Thyroid gland (tissue), 4 donors: ENCODE results near the gene TOR4A. TPM values are rescaled to one million over a fixed set of nuclear protein-coding genes. Genes with fewer than 3 reads are reported as not detected.

Experiments
- DNase-seq, 2 donors: peaks; one replicate each; pipeline ENCODE4 v3.0.0-alpha.2; 2019
- H3K27ac ChIP-seq, 3 donors: fragments of 200-600 bp; sonication (generic); 1 replicate in 2 of 3; 2 replicates in 1 of 3; pipeline ENCODE4 v1.5.1; 2016 to 2019; ENCODE audit warnings: mild to moderate bottlenecking in 1 of 3, moderate library complexity in 1 of 3
- H3K27me3 ChIP-seq: fragments of 200-600 bp; sonication (generic); one replicate; pipeline ENCODE4 v1.5.1; 2019
- H3K36me3 ChIP-seq, 2 donors: fragments of 200-600 bp; sonication (generic); one replicate each; pipeline ENCODE4 v1.5.1; 2016 to 2019
- H3K4me1 ChIP-seq, 2 donors: fragments of 200-600 bp; sonication (generic); one replicate each; pipeline ENCODE4 v1.5.1; 2017 to 2019
- H3K4me3 ChIP-seq, 3 donors: fragments of 200-600 bp; sonication (generic); replicated peaks in 1 of 3; 1 replicate in 2 of 3; 2 replicates in 1 of 3; pipeline ENCODE4 v1.5.1; 2016; ENCODE audit warnings: mild to moderate bottlenecking in 1 of 3
- H3K9me3 ChIP-seq: fragments of 200-600 bp; sonication (generic); one replicate; pipeline ENCODE4 v1.5.1; 2017
- POLR2A ChIP-seq, 2 donors: fragments of 450-650 bp; IDR thresholded peaks; one replicate each; pipeline ENCODE4 v1.6.1; 2017; ENCODE audit warnings: antibody characterized with exemption in 2 of 2, mild to moderate bottlenecking in 2 of 2, moderate library complexity in 1 of 2
- WGBS, 2 donors: methylation state at CpG; one replicate each; pipeline ENCODE4 v1.1.5; 2017; 5-methylcytosine and 5-hydroxymethylcytosine counted together
- intact Hi-C: fragments of 100-400 bp; cut with DNase I; formaldehyde crosslinking; loops from one replicate; pipeline ENCODE4 v1.15.1; 2023
- total RNA-seq, 4 donors: library from RNA; depleted of rRNA; stranded (reverse); fragments of >200 nt; gene quantifications; one replicate each; pipeline ENCODE4 v1.2.3, GENCODE V29; 2016
- TF ChIP-seq, protein P1 (sequence below), 6 experiments: fragments of 200-600 bp in 3 of 6; fragments of 450-650 bp in 3 of 6; sonication (generic) in 3 of 6; IDR thresholded peaks; one replicate each; pipeline ENCODE4 v1.5.1; 2016 to 2019; ENCODE audit warnings: antibody characterized with exemption in 6 of 6, mild to moderate bottlenecking in 2 of 6, inconsistent platforms in 1 of 6, moderate library complexity in 1 of 6

Gene TOR4A
- total RNA-seq, 4 donors from 2014 or later: 10.8 to 14.7 (median 12.0) TPM

DNA sequence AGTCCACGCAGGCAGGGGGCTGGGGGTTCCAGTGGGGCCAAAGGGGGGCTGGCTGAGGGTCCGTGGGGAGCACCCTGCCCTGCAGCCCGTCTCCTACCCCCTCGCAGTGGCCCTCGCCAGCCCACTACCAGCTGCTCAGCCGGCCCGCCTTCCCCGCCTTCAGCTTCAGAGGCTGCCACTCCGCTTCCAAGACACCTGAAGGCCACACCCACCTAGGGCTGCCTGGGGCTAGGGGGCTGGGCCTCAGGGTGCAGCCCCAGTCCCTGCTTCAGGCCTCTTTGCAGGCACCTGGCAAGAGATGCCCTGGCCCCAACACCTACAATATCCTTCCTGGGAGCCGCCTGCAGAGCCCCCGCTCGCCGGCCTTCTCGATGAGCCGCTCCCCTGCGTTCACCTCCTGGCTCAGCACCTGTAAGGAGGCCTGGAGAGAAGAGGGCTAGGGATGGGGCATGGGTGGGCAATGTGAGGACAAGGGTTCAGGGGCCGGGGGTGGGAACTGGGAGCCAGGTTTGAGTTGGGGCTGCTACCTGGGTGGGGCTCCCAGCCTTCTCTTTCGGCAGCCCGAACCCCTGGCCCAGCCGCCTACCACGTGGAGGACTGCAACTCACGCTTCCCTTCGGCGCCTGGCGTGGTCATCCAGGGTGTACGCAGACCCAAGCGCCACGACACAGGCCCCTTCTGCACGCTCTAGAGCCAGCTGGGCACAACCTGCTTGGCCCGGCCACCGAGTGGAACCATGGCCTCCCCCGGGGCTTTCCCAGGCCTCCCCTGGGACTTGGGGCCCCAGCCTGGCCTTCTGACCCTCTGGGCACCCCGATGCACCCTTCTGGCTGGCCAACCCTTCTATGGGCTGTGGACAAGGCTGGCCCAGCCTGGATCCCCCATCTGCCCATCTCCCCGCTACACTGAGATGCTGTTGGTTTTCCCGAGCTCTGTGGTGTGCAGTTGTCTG is 24.7 kb upstream of the TOR4A start:
- Histone ChIP-seq H3K27me3 (no peaks in the 10 kb centered on the region), H3K4me1 (peaks cover 16 to 22% of the 10 kb centered on the region in 2 donors), H3K4me3 (no peak overlapping the region), H3K36me3 (no peaks in the 10 kb centered on the region), H3K27ac (no peak overlapping the region), H3K9me3 (no peaks in the 10 kb centered on the region)
- intact Hi-C loops: no loop called here
- DNase-seq: no peak
- 85 to 95% methylated on average over 23 to 27 of the region's 35 CpGs for WGBS, 2 donors
- TF ChIP-seq, protein P1, sequence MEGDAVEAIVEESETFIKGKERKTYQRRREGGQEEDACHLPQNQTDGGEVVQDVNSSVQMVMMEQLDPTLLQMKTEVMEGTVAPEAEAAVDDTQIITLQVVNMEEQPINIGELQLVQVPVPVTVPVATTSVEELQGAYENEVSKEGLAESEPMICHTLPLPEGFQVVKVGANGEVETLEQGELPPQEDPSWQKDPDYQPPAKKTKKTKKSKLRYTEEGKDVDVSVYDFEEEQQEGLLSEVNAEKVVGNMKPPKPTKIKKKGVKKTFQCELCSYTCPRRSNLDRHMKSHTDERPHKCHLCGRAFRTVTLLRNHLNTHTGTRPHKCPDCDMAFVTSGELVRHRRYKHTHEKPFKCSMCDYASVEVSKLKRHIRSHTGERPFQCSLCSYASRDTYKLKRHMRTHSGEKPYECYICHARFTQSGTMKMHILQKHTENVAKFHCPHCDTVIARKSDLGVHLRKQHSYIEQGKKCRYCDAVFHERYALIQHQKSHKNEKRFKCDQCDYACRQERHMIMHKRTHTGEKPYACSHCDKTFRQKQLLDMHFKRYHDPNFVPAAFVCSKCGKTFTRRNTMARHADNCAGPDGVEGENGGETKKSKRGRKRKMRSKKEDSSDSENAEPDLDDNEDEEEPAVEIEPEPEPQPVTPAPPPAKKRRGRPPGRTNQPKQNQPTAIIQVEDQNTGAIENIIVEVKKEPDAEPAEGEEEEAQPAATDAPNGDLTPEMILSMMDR (IDR thresholded peaks at IDR 0.05): no peak
- TF ChIP-seq POLR2A (IDR thresholded peaks at IDR 0.05): no peak

DNA sequence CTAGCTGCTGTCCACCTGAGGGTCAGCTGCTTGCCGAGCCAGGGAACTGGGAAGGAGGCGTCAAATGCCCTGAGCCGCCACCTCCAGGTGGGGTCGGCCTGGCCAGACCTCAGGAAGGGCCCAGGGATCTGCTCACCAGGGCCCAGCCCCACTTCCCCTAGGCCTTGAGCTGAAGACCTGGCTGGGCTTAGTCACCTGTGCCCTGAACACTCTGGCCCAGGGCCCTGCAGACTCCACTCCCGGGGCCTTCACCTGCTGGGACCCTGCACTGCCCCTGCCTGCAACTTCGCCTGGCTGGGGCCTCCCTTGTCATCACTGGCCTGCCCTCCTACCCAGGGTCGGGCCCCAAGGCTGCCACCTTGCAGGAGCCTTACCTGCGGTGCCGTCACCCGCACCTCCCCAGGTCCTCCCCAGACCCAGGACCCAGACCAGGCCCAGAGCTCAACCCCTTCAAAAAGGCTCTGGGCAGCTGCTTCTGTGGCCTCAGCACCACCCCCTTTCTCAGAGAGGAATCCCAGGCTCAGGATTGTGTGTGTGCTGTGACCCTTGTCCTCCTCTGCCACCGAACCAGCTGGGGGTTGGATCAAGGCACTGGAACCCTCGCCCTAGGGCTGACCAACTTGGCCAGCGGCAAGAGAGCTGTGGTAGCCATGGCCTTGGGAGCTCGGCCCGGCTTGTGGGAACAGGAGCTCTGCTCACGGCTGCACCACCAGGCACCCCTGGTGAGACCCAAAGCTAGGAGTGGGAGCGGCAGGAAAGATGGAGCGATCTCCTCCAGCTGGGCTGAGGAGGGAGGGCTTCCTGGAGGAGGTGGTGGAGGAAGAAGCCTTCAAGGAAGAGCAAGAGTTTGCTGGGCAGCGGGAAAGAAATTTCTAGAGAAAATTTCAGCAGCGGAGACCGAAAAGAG is 23.6 kb upstream of the TOR4A start:
- TF ChIP-seq POLR2A (IDR thresholded peaks at IDR 0.05): no peak
- TF ChIP-seq, protein P1 (IDR thresholded peaks at IDR 0.05): no peak
- Histone ChIP-seq H3K36me3 (peaks cover 0 to 5% of the 10 kb centered on the region in 2 donors), H3K4me1 (peaks cover 16 to 22% of the 10 kb centered on the region in 2 donors), H3K27me3 (no peaks in the 10 kb centered on the region), H3K27ac (peak overlapping the region; percentile 2 to 69 (median 4)), H3K9me3 (no peaks in the 10 kb centered on the region), H3K4me3 (peak overlapping the region; percentile 27 to 68 (median 54))
- 37 to 53% methylated on average over 12 to 18 of the region's 21 CpGs for WGBS, 2 donors
- intact Hi-C loops: no loop called here
- no peak for DNase-seq

GRCh38 chr9:137254624-137255447 is 22.7 kb upstream of the TOR4A start, which contains the start of gene NELFB:
NELFB (plus strand) TSS chr9:137255327.
- Histone ChIP-seq H3K36me3 (peaks cover 0 to 8% of the 10 kb centered on the region in 2 donors), H3K4me3 (peak within 1 kb of the TSS; percentile 68 to 78 (median 68)), H3K9me3 (no peaks in the 10 kb centered on the region), H3K27me3 (no peaks in the 10 kb centered on the region), H3K4me1 (peaks cover 16 to 22% of the 10 kb centered on the region in 2 donors), H3K27ac (peak within 1 kb of the TSS; percentile 2 to 69 (median 43))
- 2% methylated on average over 13 to 32 of the region's 105 CpGs for WGBS, 2 donors
- peak in 1 of 2 donors; percentile 68 for TF ChIP-seq POLR2A (IDR thresholded peaks at IDR 0.05)
- TF ChIP-seq, protein P1 (IDR thresholded peaks at IDR 0.05): peak in 1 of 6 experiments; percentile 19
- intact Hi-C loops: no loop called here
- DNase-seq: peak; percentile 95

DNA sequence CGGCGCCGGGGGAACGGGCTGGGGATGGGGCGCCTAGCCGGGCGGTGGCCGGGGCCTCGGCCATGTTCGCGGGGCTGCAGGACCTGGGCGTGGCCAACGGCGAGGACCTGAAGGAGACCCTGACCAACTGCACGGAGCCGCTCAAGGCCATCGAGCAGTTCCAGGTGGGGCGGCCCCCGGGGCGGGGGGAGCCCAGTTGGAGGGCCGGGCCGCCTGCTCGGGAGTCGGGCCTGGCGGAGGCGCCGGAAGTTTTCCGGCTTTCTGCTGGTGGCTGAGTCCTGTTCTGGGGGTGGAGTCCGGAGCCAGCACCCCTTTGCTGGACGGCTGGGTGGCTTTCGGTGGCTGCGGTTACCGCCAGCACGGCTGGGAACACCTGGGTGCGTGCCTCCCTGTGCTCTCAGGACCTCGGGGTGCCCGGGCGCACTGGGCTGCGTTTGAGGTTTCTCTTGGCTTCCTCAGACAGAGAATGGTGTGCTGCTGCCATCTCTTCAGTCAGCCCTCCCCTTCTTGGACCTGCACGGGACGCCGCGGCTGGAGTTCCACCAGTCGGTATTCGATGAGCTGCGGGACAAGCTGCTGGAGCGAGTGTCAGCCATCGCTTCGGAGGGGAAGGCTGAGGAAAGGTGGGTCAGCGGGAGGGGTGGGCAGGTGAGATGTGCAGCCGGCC is 21.9 kb upstream of the TOR4A start:
- H3K9me3 ChIP-seq: no peaks in the 10 kb centered on the region
- WGBS, 2 donors: 5 to 6% methylated on average over 4 to 27 of the region's 51 CpGs
- intact Hi-C loops: no loop called here

More for the DNA sequence above, 21.9 kb upstream of the TOR4A start:
- H3K27me3 ChIP-seq: no peaks in the 10 kb centered on the region
- H3K27ac ChIP-seq: no peak overlapping the region
- peaks cover 0 to 8% of the 10 kb centered on the region in 2 donors for H3K36me3 ChIP-seq
- peaks cover 16 to 22% of the 10 kb centered on the region in 2 donors for H3K4me1 ChIP-seq
- no peak for TF ChIP-seq POLR2A (IDR thresholded peaks at IDR 0.05)
- TF ChIP-seq, protein P1 (IDR thresholded peaks at IDR 0.05): no peak
- DNase-seq: peak; percentile 34 to 62
- peak overlapping the region; percentile 68 to 78 (median 68) for H3K4me3 ChIP-seq
